Cerebellar cortex (tissue), 1 donor: Measurements from ENCODE around the gene MBP.

Experiments used
- DNase-seq: peaks from one replicate; pipeline ENCODE4 v3.0.0-alpha.2; 2015; ENCODE audit warnings: low spot score

The MBP gene

GRCh38 chr18:77047803-77048419 is 84.7 kb downstream of the MBP start:
- no peak for DNase-seq

GRCh38 chr18:77046994-77047393 is 85.6 kb downstream of the MBP start:
- DNase-seq, result no peak

- no peak for DNase-seq
Measured at GRCh38 chr18:77046409-77046808, 86.2 kb downstream of the MBP start.

GRCh38 chr18:77045677-77046076 is 86.9 kb downstream of the MBP start:
- no peak for DNase-seq

- no peak for DNase-seq
Measured at GRCh38 chr18:77044866-77045664, 87.5 kb downstream of the MBP start.

- no peak for DNase-seq
Measured at GRCh38 chr18:77043541-77044280, 88.9 kb downstream of the MBP start.

- no peak for DNase-seq
Measured at GRCh38 chr18:77042583-77042982, 90.0 kb downstream of the MBP start.

GRCh38 chr18:77039196-77040130 is 93.1 kb downstream of the MBP start:
- no peak for DNase-seq

GRCh38 chr18:77038182-77038858 is 94.3 kb downstream of the MBP start:
- DNase-seq, result no peak

- no peak for DNase-seq
Measured at GRCh38 chr18:77037567-77037966, 95.0 kb downstream of the MBP start.

- DNase-seq, result no peak
Measured at GRCh38 chr18:77035380-77036187, 97.0 kb downstream of the MBP start.

GRCh38 chr18:77033575-77033974 is 99.0 kb downstream of the MBP start:
- no peak for DNase-seq

- no peak for DNase-seq
Measured at GRCh38 chr18:77032181-77032701, 100.3 kb downstream of the MBP start.

- DNase-seq, result no peak
Measured at GRCh38 chr18:77031662-77032061, 100.9 kb downstream of the MBP start.

GRCh38 chr18:77030201-77030600 is 102.4 kb downstream of the MBP start:
- no peak for DNase-seq

GRCh38 chr18:77025831-77026363 is 106.7 kb downstream of the MBP start:
- no peak for DNase-seq

GRCh38 chr18:77025123-77025522 is 107.5 kb downstream of the MBP start:
- DNase-seq, result no peak

GRCh38 chr18:77024476-77024875 is 108.1 kb downstream of the MBP start:
- no peak for DNase-seq

- no peak for DNase-seq
Measured at GRCh38 chr18:77023102-77023782, 109.3 kb downstream of the MBP start.
